ENCODE data around the gene PLEKHG4B.

DNA sequence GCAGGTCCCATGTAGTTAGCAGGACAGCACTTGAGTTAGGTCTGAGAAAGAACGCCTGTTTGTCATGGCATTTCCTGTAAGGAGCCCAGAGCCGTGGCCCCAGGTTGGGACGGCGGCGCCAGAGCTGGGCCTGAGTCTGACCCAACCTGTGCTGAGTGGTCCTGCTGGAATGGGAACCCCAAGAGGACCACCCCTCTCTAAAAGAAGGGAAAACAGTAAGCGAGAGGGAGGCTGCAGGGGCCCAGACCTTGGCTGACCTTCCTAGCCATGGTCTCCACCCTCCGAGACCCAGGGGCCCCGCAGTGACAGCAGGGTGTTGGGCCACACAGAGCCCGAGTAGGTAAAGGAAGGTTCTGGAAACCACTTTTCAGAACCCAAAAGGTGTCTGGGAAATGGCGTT, 97.5 kb downstream of the PLEKHG4B start:
- TF ChIP-seq, protein P1, sequence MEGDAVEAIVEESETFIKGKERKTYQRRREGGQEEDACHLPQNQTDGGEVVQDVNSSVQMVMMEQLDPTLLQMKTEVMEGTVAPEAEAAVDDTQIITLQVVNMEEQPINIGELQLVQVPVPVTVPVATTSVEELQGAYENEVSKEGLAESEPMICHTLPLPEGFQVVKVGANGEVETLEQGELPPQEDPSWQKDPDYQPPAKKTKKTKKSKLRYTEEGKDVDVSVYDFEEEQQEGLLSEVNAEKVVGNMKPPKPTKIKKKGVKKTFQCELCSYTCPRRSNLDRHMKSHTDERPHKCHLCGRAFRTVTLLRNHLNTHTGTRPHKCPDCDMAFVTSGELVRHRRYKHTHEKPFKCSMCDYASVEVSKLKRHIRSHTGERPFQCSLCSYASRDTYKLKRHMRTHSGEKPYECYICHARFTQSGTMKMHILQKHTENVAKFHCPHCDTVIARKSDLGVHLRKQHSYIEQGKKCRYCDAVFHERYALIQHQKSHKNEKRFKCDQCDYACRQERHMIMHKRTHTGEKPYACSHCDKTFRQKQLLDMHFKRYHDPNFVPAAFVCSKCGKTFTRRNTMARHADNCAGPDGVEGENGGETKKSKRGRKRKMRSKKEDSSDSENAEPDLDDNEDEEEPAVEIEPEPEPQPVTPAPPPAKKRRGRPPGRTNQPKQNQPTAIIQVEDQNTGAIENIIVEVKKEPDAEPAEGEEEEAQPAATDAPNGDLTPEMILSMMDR (IDR thresholded peaks at IDR 0.05; ENCODE audit: insufficient read depth, low read length, poor library complexity, severe bottlenecking) = no peak
- TF ChIP-seq EZH2phosphoT487 (conservative IDR thresholded peaks at IDR 0.05; ENCODE audit: low read length) = no peak
